ENCODE data around the gene OR10P1.

The OR10P1 gene

DNA sequence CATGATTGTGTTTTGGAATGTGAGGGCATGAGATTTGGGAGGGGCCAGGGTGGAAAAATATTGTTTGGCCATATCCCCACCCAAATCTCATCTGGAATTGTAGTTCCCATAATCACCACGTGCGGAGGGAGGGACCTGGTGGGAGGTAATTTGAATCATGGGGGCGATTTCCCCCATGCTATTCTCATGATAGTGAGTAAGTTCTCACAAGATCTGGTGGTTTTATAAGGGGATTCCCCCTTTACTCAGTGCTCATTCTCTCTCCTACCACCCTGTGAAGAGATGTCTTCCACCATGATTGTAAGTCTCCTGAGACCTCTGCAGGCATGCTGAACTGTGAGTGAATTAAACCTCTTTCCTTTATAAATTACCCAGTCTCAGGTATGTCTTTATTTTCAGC is 15.7 kb downstream of the OR10P1 start:
- no peak for DNase-seq (ENCODE audit: low spot score)

DNA sequence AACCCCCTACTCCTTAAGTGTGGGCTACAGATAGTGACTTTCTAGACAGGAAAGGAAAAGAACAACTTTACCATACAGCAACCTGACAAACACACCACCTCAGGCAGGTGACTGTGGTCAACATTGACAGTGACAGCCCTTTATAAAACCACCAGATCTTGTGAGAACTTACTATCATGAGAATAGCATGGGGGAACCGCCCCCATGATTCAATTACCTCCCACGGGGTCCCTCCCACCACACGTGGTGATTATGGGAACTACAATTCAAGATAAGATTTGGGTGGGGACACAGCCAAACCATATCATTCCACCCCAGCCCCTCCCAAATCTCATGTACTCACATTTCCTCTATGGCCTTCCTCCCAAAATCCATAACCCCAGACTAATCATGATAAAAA is 16.3 kb downstream of the OR10P1 start:
- no peak for DNase-seq (ENCODE audit: low spot score)

DNA sequence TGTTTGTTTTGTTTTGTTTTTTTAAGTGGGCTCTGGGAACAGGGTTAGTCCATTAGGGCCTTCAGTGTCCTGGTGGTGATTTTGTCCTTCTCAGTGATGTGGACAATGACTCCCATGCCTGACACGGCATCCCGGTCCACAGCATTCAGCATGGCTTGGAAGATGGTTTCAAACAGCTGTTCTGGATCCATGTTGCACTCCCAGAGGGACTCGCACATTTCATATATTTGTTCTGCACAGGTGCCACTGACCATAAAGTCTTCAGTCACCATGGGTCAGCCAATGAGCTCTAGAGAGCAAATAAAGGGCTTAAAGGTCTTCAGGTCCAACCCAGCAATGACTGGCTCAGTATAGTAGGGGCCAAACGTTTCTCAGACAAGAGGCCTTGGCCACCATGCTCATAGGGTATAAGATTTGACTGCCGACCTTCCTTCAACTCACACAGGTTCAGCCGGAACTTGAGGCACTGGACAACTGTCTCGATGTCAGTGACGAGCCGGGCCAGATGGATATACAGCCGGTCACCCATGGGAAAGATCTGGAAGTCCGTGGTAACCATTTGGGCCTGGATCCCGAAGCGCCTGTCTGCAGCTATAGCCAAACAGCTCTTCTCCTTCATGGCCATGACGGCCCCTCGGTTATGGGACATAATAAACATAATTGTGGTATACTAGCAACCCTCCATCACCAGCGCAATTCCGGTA is 18.0 kb downstream of the OR10P1 start:
- no peak for DNase-seq (ENCODE audit: low spot score)

DNA sequence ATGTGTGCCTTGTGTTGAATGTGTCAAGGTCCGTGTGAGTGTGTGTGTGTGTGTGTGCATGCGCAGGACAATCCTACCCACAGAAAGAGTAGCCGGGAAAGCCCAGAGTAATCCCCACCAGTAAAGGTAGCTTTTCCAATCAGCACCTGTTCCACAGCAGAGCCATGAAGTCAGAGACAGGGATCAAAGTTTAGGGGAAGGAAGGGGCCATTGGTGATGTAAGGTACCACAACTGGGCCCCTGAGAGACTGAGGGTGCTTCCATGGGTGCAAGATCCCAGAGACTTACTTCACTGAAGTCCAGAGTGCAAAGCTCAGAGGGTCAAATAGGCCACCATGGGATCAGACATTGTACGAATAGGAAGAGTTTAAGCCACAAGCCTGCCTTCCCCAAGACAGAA is 20.5 kb downstream of the OR10P1 start:
- DNase-seq (ENCODE audit: low spot score), result no peak

DNA sequence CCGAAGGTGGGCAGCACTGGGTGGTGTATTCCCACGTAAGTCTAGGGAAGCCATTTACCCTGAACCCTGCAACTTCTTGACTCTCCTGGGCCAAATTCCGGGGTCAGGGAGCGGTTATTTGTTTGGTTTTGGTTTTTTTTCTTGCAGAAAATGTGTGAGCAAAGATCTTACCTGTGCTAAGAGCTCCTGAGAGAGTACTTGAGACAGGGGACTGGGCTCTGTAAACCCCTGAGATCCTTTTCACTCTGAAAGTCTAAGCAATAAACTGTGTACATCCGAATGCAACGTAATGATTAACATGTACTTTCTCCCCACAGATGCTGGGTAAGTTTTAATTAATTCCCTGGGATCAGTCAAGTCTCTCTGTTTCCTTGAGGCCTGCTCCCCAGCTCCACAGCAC is 21.5 kb downstream of the OR10P1 start:
- DNase-seq (ENCODE audit: low spot score), result no peak

DNA sequence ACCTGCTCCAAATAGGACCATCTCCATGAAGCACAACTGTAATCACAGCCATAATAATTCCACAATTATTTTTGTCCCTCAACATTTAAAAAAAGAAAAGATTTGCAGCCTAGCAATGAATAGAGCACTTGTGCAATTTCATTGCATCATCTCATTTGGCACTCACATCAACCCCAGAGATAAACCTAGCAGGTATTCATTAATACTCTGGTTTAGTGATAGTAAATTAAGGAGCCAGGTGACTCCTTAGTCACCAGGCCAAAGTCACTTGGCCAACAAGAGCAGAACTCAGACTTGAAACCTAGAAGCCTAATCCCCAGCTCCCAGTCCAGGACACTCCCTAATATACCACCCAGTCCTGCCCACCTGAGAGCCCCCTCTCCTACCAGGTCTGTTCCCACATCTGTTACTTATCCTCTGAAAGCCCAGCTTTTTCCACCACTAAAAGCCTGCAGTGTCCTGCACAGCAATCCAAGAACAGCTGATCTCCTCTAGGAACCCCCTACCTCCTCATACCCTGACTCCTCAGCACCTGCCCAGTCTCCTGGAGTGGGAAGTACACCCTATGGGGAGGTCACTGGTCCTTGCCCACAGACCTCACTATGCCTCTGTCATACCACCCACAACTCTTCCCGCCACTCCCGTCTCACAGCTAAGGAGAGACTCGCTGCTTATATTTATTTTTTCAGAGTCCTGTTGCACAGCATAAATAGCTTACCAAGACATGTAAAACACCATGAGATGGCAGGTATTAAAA is 22.1 kb downstream of the OR10P1 start:
- no peak for DNase-seq (ENCODE audit: low spot score)

DNA sequence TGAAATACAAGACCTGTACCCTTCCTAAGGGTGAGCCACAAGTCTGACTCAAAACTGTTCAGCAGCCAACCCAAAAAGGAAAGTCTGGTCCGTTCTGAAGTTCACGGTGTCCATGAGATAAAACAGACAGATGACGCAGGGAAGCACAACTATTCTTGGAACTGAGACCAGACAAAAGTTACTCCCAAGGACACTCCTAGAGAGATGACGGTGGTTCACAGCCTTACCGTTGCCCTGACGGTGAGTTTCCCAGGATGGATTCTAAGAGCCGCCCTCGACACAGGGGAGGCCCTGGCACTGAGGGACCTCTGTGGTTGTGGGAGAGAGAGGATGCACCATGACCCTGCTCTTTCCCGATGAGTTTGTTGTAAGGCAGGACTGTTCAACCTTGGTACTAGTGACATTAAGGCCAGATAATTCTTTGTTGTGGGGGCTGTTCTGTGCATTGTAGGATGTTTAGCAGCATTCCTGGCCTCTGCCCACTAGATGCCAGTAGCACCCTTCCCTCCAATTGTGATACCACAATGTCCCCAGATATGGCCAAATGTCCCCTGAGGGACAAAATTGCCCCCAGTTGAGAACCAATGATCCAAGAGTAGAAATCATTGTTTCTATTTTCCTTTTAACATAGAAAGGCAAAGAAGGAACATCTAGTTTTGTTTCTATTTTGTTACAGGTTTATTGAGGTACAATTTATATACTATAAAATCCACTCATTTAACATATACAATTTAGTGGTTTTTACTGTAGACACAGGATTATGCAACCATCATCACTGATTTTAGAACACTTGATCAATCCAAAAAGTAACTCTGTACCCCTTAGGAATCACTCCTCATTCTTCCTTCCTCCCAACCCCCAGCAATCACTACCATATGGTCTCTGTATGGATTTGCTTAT is 23.0 kb downstream of the OR10P1 start:
- no peak for DNase-seq (ENCODE audit: low spot score)

DNA sequence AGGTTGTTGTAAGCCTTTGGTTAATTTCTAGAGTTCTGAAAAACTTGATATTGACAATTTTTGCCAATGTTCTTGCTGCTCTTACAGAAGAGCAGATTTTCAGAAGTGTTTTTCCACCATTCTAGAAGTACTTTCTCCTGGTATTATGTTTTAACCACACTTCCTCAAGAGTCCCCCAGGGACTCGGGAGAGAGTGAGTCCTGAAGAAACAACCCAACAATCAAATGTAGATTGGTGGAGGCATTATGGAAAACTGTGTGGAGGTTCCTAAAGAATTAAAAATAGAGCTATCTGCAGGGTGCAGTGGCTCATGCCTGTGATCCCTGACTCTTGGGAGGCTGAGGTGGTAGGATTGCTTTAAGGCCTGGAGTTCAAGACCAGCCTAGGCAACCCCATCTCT is 26.7 kb downstream of the OR10P1 start:
- no peak for DNase-seq (ENCODE audit: low spot score)

DNA sequence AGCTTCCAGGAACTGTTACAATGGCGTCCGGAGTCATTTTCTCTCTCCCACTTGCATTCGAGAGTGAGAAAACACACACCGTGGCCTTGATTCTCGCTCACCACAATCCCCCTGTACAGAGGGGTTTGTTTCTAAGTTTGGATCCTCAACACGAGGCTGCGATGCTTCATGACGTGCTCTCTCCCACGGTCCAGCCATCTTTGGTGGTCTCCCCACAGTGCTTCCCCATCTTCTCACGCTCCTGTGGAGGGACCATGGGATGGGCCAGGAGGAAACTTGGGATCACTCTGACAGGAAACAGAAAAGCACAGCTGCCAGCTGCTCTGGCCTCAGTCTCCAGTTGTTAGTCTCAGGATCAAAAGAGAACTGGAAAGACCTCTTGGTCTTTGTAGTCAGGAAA is 28.1 kb downstream of the OR10P1 start:
- no peak for DNase-seq (ENCODE audit: low spot score)

DNA sequence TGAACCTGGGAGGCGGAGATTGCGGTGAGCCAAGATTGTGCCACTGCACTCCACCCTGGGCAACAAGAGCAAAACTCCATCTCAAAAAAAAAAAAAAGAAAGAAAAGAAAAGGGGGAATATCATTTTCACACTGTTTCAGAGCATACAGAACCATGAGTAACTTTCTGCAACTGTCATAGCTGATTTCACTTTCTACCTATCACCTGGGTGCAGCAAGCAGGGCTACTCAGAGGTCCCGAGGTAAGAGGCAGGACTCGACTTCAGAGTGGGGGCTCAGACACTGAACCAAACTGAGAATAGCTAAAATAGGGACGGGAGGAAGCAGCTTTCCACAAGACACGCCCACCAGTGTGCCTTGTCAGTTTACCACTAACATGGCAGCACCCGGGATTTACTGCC is 29.8 kb downstream of the OR10P1 start:
- DNase-seq (ENCODE audit: low spot score), result no peak

DNA sequence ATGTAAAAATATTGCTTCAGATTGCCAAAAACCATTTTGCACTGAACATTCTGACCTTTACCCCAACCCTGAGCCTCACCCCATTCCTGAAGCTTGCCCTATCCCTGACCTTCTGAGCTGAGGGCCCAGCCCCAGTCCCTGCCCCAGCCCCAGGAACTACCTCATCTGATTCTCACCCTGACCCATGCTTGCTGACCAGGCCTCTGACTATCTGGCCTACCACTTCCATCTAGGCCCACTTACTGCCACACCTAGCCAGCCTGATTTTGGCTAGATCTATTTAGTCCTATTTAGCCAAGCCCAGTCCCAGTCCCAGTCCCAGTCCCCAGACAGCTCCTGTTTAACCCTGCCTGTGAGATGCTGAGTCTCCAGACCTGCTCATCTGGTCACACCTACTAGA is 33.6 kb downstream of the OR10P1 start:
- DNase-seq (ENCODE audit: low spot score), result no peak

DNA sequence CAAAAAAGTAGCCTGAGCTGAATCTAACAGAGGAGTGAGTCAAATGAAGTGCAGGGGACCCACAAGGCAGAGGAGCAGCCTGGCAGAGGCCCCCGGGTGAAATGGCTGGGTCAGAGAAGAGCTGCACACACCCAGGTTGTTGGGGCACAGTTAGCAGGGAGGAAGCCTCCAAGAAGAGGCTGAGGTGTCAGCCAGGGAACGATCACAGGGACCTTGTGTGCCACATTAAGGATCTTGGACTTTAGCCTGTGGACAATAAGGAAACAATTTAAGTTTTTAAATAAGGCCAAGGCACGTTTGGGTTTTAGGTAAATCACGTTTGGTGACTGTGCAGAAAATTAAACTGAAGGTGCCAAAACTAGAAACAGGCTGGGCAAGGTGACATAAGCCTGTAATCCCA is 35.1 kb downstream of the OR10P1 start:
- no peak for DNase-seq (ENCODE audit: low spot score)

DNA sequence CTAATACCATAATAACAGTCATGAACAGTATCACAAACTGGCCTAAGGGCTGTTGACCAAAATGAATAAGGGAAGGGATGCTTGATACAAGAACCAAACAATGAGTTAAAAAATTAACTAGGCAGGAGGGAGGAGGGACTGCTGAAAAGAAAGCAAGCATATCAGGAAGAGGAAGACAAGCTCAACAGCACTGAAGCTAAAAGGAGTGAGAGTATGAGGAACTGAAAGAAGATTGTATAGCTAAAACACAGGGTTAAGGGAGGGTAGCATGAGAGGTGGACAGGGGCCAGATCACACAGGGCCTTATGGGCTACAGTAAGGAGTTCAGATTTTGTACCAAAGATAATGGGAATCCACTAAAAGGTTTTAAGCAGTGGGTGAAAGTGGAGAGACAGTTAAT is 36.9 kb downstream of the OR10P1 start:
- no peak for DNase-seq (ENCODE audit: low spot score)

DNA sequence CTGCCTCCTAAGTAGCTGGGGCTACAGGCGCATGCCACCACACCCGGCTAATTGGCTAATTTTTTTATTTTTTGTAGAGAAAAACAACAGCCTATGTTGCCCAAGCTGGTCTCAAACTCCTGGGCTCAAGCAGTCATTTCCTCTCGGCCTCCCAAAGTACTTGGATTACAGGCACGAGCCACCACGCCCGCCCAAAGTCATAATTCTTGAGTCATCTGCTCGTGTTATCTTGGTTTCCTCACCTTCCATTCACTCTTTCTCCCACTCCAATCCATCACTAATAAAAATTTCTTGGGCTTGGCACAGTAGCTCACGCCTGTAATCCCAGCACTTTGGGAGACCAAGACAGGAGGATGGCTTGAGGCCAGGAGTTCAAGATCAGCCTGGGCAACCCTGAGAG is 39.0 kb downstream of the OR10P1 start:
- no peak for DNase-seq (ENCODE audit: low spot score)

DNA sequence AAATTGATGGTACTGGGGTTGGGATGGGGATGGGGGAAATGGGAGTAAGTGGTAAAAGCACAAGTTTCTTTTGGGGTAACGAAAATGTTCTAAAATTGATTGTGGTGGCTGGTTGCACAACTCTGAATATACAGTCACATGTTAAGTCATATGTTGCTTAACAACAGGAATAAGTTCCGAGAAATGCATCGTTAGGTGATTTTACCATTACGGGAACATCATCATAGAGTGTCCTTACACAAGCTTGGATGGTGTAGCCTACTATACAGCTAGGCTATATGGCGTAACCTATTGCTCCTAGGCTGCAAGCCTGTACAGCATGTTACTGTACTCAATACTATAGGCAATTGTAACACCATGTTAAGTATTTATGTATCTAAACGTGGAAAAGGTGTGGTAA is 40.0 kb downstream of the OR10P1 start:
- no peak for DNase-seq (ENCODE audit: low spot score)

DNA sequence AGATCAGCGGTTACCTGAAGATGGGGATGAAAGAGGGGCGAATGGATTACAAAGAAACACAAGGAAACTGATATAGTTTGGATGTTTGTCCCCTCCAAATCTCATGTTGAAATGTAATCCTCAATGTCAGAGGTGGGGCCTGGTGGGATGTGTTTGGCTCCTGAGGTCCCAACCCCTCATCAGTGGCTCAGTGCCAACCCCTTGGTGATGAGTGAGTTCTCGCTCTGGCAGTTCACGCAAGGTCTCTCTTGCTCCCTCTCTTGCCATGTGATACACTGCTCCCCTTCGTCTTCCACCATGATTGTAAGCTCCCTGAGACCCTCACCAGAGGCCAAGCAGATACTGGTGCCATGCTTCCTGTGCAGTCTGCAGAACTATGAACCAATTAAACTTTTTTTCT is 43.0 kb downstream of the OR10P1 start:
- no peak for DNase-seq (ENCODE audit: low spot score)

DNA sequence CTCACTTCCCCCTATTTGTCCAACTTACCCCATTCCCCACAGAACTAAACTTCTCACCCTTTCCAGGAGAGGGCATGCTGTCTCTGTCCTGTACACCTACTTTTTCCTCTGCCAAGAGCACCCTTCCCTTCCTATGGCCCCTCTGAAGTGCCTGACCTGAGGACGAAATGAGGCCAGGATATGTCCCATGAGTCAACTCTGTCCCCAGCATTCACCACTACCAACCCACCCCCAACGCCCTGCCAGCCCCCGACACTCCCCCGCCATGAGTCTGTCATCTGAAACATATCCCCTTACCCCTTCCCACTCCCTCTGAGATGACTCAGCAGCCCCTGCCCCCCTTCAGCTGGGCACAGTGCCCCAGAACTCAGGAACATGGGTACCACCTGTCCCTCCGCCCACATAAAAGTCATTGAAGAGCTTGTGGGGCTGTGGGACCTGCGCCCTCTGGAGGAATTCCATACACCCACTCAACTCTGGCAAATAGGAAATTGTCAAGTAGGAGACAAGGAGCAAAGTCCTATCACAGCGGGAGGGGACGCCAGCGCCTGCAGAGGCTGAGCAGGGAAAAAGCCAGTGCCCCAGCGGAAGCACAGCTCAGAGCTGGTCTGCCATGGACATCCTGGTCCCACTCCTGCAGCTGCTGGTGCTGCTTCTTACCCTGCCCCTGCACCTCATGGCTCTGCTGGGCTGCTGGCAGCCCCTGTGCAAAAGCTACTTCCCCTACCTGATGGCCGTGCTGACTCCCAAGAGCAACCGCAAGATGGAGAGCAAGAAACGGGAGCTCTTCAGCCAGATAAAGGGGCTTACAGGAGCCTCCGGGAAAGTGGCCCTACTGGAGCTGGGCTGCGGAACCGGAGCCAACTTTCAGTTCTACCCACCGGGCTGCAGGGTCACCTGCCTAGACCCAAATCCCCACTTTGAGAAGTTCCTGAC is 44.7 kb downstream of the OR10P1 start:
- DNase-seq (ENCODE audit: low spot score), result peak; percentile 55

DNA sequence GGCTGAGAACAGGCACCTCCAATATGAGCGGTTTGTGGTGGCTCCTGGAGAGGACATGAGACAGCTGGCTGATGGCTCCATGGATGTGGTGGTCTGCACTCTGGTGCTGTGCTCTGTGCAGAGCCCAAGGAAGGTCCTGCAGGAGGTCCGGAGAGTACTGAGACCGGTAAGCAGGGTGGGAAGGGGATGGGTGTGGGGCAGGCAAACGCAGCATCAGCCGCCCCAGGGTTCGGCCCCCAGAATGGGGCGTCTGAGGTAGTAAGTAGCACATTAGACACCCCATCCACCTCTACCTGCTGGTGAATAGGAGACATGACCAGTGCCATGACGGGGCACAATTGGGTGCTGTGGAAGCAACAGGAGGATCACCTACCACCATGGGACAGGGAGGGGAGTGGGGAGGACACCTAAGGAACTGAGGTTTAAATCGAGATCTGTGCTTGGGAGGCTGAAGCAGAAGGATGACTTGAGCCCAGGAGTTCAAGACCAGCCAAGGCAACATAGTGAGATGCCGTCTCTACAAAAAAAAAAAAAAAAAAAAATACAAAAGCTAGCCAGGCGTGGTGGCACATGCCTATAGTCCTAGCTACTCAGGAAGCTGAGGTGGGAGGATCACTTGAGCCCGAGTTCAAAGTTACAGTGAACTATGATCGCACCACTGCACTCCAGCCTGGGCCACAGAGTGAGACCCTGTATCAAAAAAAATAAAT is 45.5 kb downstream of the OR10P1 start:
- DNase-seq (ENCODE audit: low spot score), result no peak

DNA sequence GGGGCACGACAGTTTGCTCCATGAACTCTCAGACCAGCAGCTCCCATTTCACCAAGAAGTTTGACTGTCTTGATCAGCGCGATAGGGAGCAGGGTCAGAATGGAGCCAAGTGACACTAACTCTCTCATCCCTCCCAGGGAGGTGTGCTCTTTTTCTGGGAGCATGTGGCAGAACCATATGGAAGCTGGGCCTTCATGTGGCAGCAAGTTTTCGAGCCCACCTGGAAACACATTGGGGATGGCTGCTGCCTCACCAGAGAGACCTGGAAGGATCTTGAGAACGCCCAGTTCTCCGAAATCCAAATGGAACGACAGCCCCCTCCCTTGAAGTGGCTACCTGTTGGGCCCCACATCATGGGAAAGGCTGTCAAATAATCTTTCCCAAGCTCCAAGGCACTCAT is 47.0 kb downstream of the OR10P1 start:
- no peak for DNase-seq (ENCODE audit: low spot score)

DNA sequence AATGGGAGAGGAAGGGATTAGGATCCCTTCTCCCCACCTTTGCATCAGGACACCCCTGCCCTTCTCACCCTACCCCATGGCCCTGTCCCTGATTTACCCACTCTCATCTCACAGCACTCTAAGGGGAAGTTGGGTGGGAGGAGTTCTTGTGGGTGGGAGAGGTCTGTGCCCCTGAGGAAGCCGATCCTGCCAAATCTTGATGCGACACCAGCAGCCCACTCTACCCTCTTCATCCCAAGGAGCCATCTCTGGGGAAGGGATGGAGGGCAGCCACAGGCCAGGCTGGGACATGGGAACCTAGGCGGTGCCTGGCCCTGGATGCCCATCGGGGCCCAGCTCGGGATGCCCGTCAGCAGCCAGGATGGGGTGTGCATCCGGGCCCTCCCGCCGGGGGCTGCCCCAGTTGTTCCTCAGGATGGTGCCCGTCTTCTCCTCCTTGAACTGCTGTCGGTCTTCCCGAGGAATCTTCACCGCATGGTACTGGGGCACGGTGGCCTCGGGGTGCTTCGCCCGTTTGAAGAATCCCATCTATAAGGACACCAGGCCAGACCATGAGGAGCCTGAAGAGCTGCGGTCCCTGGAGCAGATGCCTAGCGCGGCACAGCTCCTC is 48.2 kb downstream of the OR10P1 start:
- no peak for DNase-seq (ENCODE audit: low spot score)

DNA sequence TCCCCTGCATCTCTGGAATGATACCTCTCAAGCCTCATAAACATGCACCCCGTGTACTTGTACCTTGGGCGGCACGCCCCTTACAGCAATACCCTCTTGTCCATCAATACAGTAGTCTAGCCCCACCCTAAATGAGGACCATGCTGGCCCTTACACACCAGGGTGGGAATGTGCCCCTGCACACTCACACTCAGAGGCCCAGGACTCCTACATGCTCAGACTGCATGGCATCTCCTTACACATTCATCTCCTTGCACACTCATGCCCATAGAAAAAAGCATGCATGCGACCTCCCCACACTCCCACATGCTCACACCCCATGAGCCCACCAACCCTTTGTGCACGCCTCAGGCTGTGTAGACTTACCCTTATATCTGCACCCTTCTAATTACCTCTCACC is 49.0 kb downstream of the OR10P1 start:
- DNase-seq (ENCODE audit: low spot score), result no peak

Measured in COLO829 (cell line).